Gastrocnemius medialis (tissue), 4 donors: Measurements from ENCODE around the gene ZNF79.

ENCODE experiments used
- POLR2A ChIP-seq, 2 donors: fragments of 450-650 bp; IDR thresholded peaks; one replicate each; pipeline ENCODE4 v1.6.1; 2017; ENCODE audit warnings: antibody characterized with exemption in 2 of 2, mild to moderate bottlenecking in 2 of 2, moderate library complexity in 2 of 2
- TF ChIP-seq, protein P1 (sequence below), 5 experiments: fragments of 450-650 bp in 3 of 5; fragments of 200-600 bp in 2 of 5; sonication (generic) in 2 of 5; IDR thresholded peaks in 4 of 5; conservative IDR thresholded peaks in 1 of 5; 1 replicate in 4 of 5; 2 replicates in 1 of 5; pipeline ENCODE4 v1.5.1; 2016 to 2019; ENCODE audit warnings: antibody characterized with exemption in 5 of 5, mild to moderate bottlenecking in 3 of 5, moderate library complexity in 3 of 5

- TF ChIP-seq, protein P1, sequence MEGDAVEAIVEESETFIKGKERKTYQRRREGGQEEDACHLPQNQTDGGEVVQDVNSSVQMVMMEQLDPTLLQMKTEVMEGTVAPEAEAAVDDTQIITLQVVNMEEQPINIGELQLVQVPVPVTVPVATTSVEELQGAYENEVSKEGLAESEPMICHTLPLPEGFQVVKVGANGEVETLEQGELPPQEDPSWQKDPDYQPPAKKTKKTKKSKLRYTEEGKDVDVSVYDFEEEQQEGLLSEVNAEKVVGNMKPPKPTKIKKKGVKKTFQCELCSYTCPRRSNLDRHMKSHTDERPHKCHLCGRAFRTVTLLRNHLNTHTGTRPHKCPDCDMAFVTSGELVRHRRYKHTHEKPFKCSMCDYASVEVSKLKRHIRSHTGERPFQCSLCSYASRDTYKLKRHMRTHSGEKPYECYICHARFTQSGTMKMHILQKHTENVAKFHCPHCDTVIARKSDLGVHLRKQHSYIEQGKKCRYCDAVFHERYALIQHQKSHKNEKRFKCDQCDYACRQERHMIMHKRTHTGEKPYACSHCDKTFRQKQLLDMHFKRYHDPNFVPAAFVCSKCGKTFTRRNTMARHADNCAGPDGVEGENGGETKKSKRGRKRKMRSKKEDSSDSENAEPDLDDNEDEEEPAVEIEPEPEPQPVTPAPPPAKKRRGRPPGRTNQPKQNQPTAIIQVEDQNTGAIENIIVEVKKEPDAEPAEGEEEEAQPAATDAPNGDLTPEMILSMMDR (IDR thresholded peaks at IDR 0.05 in 4 of 5, conservative IDR thresholded peaks at IDR 0.05 in 1 of 5): no peak
- TF ChIP-seq POLR2A (IDR thresholded peaks at IDR 0.05): no peak
These were observed 43.7 kb upstream of the ZNF79 start for GRCh38 chr9:127380479-127380878.
